ENCODE results near the gene COL18A1.

The COL18A1 gene

DNA sequence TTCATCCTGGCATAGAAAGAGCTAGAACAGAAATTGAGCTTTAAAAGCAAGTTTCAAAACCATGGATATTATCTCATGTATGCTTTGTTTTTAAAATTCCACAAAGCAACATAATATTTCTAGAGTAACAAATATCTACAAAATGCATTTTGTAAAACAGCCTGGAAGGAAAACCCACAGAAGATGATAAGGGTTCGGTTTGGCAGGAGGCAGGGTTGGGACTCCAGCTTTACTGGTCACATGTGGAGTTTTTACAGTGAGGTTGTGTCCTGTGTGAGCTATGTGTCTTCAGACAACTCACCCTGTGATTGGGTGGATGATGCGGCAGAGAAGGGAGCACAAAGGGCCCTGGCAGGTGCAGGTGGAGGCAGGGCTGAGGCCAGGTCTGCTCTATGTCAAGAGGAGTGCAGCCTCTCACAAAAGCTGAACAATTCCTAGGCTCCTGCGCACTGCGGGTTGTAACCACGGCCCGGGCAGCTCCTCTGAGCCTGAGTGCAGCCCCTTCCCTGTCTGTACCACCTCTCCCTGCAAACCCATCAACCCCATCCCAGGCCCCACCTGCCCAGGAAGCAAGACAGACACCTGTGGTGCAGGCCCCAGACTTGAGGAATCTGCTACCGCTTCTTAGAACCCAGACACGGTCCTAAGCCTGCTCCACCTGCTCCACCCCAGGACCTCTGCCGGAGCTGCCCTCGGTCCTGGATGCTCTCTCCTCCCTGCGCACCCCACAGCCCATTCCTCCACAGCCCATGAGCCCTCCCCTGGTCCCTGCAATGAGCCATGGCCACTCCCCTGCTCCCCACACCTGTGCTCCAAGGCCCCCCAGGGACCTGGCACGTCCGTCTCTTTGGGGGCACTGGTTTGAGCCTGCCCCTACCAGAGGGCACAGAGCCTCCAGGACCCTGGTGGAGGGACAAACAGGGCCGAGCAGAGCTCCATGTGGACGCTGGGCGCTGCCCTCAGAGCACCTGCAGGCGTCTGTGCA, 2.8 kb upstream of the COL18A1 start:
- no peak for DNase-seq (ENCODE audit: low spot score)

DNA sequence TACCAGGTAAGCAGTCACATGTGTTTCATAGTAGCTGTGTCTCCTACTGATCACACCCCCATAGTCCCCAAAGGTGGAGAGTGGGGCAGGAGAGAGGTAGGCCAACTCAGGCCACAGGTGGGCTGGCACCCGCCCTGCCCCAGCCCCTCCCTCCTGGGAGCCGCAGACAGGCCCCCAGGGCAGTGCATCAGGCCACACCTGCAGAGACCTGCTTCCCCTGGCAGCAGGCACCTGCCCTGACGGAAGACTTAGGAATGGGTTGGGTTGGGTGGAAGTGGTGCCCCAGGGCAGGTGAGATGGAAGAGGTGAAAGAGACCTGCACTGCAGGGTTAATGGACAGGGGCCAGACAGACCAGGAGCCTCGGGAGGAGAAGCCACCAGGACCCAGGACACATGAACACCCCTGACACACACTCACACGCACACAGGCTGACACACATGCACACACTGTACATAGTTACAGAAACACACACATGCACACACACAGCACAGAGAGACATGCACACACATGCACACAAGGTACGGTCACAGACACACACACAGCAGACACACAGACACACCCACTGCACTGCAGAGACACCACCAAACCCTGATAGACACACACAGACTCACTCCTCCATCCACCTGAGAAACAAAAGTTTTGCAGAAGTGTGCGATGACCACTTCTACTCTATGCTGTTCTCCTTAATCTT, 1.7 kb upstream of the COL18A1 start:
- no peak for DNase-seq (ENCODE audit: low spot score)

DNA sequence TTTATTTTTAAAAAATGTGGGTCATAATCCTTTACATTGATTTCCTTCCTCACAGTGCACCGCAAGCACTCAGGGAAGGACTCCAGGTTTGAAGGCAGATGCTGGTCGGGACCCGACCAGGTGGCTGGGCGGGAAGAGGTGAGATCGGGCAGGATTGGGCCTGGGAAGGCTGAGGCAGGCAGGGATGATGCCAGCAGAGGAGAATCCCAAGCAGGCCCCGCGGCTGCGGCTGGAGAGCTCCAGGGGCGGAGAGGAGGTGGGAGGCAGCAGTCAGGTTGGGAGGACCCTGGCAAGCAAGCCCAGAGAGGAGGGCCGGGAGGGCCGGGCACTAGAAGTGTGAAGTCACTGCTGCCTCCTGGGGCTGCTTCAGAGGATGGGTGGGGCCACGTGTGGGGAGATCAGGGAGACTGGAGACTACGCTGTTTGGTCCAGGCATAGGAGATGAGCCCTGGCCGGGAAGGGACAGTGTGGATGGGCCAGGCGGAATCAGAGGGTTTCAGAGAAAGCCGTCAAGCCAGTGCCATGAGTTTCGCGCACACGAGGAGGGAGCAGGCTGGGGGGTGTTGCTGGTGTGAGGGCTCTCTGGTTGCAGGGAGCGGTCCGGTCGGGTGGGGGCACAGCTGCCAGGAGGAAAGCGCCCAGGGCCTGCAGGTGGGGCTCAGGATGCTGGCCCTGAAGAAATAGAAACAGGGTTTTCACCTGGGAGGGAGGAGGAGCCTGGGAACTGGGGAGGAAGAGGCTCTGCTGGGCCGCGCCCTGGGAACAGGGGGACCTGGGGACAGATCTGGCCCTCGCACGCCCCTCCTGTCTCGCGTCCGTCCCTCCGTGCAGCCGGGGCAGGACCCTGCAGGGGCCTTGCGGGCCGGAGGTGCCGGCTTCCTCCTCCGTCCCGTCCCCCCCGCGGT, 888 bp upstream of the COL18A1 start:
- DNase-seq (ENCODE audit: low spot score) = no peak

DNA sequence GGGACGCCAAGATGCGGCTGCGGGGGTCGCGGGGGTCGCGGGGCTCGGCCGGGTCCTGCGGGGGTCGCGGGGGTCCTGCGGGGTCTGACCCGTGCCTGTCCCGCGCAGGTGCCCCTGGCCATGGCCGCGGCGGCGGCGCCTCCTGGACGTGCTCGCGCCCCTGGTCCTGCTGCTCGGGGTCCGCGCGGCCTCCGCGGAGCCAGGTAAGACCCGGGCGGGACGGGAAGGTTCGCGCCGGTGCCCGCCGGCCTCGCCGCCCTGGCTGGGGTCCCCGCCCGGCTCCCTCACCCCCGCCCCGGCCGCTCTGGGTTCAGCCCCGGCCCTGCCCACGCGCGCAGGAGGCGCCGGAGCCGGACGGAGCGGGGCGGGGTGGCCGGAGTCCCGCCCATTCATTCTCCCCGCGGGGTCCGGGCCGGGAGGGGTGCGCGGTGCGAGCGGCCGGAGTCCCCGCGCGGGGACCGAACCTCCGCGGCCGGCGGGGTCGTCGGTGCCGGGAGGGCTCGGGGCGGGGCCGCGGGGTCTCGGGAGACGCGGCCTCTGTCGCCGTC, 380 bp downstream of the COL18A1 start:
- no peak for DNase-seq (ENCODE audit: low spot score)

DNA sequence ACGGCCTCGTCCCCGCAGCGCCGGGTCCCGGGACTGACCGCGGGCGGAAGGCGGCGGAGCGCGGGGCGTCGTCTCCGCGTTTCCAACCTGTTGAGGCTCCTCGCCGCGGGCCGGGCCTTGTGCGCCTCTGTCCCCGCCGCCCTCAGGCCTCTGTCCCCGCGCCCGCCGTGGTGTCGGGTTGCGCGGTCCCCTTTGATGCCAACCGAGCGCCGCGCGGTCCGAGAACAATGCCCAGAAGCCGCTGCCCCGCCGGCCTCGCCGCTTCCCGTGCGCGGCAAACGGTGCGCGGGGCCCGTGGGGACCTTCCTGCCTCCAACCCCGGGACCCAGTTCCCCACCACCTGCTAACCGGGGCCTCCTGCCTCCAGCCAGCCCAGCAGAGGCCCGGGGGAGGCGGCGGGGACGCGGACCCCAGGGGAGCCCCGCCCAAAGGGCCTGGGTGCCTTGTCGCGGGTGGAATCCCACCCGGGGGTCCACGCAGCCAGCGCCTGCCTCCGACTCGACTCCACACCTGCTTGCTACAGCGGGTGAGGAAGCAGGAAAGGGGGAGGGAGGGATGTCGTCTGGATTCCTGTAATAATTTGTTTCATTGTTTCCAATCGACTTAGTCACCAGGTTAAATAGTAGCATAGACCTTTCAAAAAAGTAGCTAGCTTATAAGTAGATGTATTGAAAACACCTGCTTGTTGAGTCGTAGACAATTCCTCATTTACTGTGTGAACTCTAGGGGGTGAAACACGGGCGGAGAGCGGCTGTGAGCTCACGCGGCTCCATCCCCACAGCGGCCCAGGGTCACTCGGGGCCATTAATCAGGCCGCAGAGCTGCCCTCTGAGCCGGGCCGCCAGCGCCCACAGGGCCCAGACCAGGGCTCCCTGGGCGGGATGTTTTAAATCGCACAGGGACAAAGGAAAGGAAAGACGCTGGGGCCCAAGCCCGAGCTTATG, 1.1 kb downstream of the COL18A1 start:
- DNase-seq (ENCODE audit: low spot score) = no peak

DNA sequence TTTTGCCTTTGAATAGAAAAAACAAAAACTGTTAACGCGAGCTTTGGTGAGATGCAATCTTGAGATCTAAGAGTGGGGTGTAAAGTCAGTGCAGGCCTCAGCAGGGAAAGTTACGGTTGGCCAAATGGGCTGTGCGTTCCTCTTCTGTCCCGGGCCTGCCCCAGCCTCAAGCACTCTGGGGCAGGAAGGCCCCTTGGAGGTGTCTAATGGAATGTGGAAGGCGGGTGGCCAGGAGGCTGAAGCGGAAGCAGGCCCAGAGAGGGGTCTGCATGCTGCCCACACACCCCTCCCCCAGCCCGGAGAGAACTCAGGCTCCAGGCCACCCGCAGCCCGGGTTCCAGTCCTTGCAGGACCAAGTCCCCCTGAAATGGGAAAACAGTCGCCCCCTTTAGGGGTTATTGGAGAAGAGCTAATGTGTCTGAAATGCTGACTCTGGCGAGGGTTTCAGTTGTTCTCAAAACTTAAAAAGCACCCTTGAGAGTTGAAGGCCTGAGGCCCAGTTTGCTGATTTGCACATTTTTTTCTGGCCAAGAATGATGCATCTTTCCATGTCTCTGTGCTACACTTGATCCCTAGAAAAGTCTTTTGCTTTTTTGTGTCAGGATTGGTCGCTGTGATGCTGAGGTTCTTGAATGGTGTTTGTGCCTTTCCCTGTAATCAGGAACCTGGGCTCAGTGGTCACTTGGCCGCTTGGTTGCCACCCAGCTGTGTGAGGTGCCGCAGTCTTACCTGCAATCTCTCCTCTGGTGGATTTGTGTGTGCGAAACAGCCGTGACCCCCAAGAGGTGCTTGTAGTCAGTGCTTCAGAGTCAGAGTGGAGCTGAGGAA, 2.0 kb downstream of the COL18A1 start:
- no peak for DNase-seq (ENCODE audit: low spot score)

DNA sequence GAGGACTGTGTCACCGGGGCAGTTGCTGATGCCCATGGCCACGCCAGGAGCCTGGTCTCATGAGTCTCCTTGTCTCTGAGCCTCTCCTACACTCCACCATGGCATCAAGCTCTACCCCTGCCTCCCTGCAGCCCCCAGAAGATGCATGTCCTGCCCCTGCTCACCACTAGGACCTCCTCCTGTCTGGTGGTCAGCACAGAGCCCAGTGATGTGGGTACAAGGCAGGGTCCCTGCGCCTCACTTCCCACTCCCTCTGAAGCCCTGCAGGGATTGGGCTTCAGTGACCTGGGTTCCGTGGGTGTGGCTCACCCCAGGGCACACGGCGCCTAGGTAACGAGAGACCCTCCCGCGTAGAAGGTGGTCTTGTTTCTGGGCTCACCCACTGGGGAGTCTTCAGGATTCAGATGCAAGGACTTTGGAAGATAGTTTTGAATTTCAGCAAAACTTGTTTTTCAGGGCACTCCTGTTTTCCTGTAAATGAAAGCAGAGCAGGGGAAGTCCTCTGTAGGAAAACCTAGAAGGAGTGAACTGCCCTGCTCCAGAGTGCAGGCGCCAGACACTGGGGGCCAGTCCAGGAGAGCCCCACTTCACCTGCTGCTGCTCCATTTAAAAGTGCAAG, 2.8 kb downstream of the COL18A1 start:
- DNase-seq (ENCODE audit: low spot score) = no peak

DNA sequence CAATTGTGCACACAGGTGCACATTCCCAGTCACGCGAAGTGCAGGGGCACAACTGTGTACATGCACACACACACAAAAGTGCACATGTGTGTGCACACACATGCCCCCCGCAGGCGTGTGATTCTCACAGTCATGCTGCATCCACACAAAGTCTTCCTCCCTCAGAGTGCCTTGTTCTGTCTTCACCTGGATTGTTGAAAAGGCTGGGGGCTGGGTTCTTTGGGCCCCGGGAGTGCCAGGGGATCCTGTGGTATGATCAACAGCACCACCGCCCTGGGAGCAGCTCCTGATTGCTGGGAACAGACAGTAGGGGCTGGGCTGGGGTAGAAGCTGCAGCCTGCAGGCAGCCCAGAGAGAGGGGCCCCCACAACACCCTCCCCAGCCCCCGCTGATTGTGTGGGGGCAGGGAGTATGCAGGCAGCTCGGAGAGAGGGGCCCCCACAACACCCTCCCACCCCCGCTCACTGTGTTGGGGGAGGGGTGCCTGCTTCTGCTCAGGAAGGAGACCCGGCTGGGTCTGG, 3.4 kb downstream of the COL18A1 start:
- no peak for DNase-seq (ENCODE audit: low spot score)

DNA sequence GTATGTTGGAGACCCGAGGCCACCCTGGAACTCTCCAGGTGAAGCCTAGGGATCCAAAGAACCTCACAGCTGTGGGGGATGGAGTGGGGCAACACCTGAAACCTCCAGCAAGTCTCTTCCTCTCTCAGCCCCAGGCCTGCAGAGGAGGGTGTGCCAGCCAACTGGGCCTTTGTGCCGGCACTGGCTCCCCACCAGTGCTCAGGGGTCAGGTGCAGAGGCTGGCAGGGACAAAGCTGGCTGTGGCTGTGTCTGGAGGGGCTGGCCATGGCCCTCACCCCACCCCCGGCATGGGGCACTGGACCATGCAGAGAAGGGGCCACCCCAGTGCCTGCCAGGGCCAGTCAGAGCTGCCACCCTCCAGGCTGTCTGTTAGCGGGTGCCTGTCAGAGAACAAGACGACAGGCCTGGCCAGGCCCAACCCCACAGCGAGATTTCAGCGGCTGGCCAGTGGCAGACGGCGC, 3.9 kb downstream of the COL18A1 start:
- DNase-seq (ENCODE audit: low spot score) = no peak

DNA sequence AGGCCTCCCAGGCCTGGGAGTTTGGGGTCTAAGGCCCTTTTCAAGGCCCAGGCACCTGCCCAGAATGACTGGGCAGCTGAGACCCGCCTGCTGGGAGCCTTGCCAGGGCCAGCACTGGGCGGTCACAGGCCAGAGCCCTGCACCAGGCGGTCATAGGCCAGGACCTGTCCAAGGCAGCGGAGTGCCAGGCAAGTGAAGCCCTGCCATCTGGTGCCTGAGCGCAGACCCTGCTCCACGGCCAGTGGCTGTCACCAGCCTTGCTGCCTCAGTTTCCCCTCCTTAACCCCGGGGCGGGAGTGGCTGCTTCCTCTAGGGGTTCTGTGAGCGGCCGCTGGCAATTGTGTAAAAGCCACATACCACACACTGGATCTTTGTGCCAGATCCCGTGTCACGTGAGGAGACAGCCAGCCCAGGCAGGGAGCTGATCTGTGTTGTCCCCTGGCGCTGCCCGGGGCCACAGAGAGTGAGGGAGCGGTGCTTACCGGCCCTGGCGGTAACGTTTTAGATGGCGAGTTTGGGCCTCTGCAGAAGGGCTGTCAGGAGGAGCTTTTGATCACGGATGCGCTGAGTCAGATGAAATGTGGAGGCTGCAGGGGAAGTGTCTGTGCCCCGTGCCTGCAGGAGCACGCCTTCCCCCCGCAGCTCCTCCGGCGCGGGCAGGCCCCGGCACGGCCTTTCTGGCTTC, 4.6 kb downstream of the COL18A1 start:
- peak; percentile 37 for DNase-seq (ENCODE audit: low spot score)

DNA sequence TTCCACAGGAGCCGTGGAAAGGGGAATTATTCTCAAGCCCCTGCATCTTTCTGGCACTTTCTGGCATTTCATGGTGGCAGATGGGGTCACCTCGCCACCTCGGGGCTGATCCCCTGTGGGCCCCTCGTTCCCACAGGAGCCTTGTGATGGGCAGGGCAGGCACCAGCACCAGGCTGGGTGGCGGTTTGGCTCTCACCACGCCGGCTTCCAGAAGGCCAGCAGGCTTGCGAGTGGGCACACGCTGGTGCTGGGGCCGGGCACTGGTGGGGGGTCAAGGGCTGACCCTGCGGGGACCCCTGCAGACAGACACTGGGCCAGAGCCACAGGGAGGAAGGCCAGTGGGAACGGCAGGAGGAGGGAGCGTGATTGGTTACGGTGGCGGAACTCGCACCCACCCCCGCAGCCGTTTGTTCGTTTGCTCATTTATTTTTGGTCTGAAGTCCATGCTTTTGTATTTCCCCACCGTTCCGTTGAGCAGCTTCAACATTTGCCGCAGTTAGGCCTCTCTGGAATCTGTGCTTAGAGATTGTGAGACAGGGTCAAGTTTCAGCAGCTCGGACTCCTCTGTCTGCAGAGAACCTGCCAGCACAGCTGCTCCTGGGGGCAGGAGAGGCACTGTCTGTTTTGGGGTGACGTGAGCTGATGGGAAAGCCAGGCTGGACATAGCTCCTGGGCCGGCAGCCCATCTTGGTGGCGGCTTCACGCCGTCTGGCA, 5.3 kb downstream of the COL18A1 start:
- DNase-seq (ENCODE audit: low spot score) = no peak

DNA sequence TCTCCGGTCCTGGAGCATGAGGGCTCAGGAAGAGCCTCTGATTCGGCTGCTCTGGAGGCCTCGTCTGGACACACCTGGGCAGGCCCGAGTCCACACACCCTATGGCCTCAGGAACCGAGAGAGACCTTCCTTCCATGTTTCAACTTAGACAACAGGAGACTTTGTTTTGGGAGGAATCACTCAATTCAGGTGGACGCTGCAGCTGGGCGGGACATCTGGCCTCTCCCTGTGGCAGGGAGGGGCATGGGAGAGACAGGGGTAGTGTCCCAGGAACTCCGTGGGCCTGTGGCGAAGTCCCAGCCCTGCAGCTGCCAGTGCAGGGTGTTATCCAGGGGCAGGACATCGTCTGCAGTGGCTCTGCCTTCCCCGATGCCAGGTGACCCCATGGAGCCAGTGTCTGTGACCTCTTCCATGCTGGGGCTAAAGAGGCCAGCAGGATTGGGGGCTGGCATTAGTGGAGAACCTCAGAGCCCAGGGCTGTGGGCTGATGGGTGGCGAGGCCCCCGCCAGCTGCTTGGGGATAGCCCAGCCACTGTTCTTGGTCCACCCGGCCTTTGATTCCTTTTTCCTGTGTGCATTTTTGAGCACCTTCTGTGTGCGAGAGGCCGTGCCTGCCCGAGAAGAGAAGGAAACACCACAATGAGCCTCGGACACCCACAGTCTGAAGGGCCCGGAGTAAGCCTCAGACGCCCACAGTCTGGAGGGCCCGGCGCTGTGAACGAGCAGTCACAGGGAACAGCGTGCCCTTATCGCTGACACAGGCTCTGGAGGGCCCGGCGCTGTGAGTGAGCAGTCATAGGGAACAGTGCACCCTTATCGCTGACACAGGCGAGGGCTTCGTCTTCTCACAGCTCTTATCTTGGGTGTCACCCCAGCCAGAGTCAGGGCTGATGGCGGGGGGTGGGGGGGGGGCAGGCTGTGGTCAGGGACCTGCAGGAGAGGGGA, 6.2 kb downstream of the COL18A1 start:
- DNase-seq (ENCODE audit: low spot score) = no peak

DNA sequence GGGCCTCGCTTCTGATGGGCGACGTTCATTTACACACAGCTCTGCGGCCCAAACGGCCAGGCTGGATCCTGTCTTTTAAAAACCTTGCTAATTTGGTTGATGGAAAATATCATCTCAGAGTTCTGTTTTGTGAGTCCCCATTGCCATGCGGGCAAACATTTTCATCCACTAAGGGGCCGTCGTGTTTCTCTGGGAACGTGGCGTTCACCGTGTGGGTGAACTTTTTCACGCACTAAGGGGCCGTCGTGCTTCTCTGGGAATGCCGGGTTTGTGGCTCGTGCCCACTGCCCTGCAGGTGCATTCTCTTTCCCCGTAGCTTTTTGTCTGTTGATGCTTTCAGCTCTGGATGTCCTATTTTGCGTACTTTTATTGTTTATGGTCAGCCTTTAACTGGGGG, 6.8 kb downstream of the COL18A1 start:
- DNase-seq (ENCODE audit: low spot score) = no peak

DNA sequence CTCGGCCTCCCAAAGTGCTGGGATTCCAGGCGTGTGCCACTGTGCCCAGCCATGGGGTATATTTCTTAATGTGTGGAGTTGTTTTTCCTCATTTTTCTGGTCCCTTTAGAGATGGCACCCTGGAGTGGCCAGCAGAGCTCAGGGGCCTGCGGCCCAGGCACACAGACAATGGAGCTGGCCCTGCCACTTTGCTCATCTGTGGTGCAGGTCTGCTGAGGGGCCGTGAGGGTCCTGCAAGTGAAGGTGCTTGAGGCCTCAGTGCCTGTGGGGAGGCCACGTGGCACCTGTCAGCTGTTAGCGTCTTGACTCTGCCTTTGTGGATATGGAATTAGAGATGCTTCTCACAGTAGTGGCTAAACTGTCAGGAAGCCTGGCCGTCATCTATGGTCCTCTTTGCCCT, 7.5 kb downstream of the COL18A1 start:
- DNase-seq (ENCODE audit: low spot score) = no peak

DNA sequence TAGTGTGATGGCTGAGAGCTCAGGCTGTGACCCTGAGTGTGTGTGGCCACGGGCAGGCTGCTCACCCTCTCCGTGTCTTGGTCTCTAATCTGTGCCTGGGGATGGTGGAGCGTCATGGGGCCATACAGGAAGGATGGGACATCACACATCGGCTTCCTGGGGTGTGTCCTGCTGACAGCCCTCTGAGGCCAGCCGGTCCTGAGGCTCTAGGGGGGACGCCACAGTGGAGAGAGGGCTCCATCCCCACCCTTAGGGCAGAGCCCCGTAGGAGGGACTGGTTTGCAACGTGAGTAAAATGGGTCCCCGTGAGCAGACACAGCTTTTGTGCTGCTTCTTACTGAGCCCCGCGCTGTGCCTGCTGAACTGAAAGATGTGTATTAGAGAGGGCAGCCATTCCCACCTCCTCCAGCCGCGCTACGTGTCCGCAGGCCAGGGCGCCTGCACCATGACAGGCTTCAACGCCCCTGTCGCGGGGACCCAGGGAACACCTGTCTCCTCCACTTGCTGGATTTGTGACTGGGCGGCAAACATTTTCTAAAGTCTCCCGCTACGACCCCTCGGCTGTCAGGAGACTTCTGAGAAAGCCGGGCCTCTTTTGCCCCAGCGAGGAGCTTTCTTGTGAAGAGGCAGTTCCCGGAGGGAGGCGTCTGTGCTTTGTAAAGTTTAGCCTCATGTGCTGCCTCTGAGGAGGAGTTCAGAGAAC, 8.1 kb downstream of the COL18A1 start:
- no peak for DNase-seq (ENCODE audit: low spot score)

DNA sequence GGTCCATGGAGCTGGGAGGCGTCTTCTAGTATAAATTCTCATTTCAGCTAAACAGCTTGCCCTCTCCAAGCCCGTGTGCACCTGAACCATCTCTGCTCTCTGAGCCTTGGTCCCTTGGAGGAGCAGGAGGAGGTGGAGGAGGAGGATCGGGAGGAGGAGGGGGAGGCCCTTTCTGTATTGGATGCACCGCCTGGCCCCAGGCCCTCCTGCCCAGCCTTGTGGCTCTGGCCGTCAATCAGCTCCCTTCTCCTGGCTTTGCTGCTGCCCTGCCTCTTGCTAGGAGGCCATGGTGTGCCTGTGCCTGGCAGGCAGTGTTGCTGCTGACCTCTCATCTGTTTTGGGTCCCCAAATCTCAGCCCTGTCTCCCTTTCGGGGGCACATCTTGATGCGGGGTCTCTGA, 9.0 kb downstream of the COL18A1 start:
- no peak for DNase-seq (ENCODE audit: low spot score)

All from Ammon's horn (tissue), 1 donor.